A673 (cell line): Measurements from ENCODE around the gene SLC25A6.

Experiments
- EZH2 ChIP-seq: fragments of 200-600 bp; sonication (generic); IDR thresholded peaks from 2 replicates; pipeline ENCODE4 v1.6.1; 2017; ENCODE audit warnings: borderline replicate concordance, low read depth, mild to moderate bottlenecking, mixed read lengths, antibody characterized with exemption, low read length; ENCODE audit not compliant: poor library complexity, severe bottlenecking
- TF ChIP-seq, protein P1 (sequence below): fragments of 300-800, 200-600 bp; sonication (generic); conservative IDR thresholded peaks from 2 replicates; pipeline ENCODE4 v1.5.1; 2017; ENCODE audit warnings: low read depth, mild to moderate bottlenecking, antibody characterized with exemption, low read length, moderate library complexity, mixed read lengths

DNA sequence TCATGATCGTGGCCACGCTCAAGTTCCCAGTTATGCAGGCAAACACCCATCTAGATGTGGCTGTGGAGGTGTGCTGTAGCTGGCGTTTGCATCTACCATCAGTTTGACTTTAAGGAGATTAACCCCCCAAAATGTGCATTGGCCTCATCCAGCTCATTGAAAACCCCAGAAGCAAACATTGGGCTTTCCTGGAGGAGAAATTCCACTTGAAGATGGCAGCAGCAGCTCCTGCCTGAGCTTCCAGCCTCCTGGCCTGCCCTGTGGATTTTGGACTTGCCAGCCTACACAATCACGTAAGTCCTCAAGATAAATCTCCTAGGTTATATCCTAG lies 30.2 kb upstream of the SLC25A6 start:
- TF ChIP-seq, protein P1, sequence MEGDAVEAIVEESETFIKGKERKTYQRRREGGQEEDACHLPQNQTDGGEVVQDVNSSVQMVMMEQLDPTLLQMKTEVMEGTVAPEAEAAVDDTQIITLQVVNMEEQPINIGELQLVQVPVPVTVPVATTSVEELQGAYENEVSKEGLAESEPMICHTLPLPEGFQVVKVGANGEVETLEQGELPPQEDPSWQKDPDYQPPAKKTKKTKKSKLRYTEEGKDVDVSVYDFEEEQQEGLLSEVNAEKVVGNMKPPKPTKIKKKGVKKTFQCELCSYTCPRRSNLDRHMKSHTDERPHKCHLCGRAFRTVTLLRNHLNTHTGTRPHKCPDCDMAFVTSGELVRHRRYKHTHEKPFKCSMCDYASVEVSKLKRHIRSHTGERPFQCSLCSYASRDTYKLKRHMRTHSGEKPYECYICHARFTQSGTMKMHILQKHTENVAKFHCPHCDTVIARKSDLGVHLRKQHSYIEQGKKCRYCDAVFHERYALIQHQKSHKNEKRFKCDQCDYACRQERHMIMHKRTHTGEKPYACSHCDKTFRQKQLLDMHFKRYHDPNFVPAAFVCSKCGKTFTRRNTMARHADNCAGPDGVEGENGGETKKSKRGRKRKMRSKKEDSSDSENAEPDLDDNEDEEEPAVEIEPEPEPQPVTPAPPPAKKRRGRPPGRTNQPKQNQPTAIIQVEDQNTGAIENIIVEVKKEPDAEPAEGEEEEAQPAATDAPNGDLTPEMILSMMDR = no peak
- no peak for TF ChIP-seq EZH2
